ENCODE data around the gene CDH11. TPM values are rescaled to one million over a fixed set of nuclear protein-coding genes. Genes with fewer than 3 reads are reported as not detected.

CDH11 gene
- total and polyA plus RNA-seq, 10 of the 15 experiments (the other 5 are each of a cell fraction or from before 2014, with no cell fraction given): 0.31 to 9.7 (median 0.87) TPM

GRCh38 chr16:64983231-64983630 is 138.6 kb downstream of the CDH11 start:
- WGBS (ENCODE audit: insufficient coverage, insufficient replicate concordance, low lambda C conversion rate, missing lambda C conversion rate): 3% methylated on average over 3 of the region's 3 CpGs
- DNase-seq (ENCODE audit: low read depth, low spot score) (no peak), ATAC-seq (no peak), FAIRE-seq (no peak)
- TF ChIP-seq POLR2A (IDR thresholded peaks at IDR 0.05; ENCODE audit: low read depth, low read length) (no peak), SPI1 (IDR thresholded peaks at IDR 0.05; ENCODE audit: borderline replicate concordance, insufficient read depth, low read depth, low read length) (no peak), MLLT1 (IDR thresholded peaks at IDR 0.05) (no peak), BHLHE40 (IDR thresholded peaks at IDR 0.05; ENCODE audit: borderline replicate concordance in 1 of 2, low read depth in 2 of 2, low read length in 1 of 2) (no peak), RCOR1 (conservative IDR thresholded peaks at IDR 0.05; ENCODE audit: low read depth, low read length) (no peak), RELA (IDR thresholded peaks at IDR 0.05; ENCODE audit: borderline replicate concordance, partially characterized antibody) (no peak), CREB1 (IDR thresholded peaks at IDR 0.05; ENCODE audit: low read depth) (no peak)
- TF ChIP-seq, protein P1, sequence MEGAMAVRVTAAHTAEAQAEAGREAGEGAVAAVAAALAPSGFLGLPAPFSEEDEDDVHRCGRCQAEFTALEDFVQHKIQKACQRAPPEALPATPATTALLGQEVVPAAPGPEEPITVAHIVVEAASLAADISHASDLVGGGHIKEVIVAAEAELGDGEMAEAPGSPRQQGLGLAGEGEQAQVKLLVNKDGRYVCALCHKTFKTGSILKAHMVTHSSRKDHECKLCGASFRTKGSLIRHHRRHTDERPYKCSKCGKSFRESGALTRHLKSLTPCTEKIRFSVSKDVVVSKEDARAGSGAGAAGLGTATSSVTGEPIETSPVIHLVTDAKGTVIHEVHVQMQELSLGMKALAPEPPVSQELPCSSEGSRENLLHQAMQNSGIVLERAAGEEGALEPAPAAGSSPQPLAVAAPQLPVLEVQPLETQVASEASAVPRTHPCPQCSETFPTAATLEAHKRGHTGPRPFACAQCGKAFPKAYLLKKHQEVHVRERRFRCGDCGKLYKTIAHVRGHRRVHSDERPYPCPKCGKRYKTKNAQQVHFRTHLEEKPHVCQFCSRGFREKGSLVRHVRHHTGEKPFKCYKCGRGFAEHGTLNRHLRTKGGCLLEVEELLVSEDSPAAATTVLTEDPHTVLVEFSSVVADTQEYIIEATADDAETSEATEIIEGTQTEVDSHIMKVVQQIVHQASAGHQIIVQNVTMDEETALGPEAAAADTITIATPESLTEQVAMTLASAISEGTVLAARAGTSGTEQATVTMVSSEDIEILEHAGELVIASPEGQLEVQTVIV (IDR thresholded peaks at IDR 0.05; ENCODE audit: borderline replicate concordance, partially characterized antibody): no peak
- TF ChIP-seq, protein P2, sequence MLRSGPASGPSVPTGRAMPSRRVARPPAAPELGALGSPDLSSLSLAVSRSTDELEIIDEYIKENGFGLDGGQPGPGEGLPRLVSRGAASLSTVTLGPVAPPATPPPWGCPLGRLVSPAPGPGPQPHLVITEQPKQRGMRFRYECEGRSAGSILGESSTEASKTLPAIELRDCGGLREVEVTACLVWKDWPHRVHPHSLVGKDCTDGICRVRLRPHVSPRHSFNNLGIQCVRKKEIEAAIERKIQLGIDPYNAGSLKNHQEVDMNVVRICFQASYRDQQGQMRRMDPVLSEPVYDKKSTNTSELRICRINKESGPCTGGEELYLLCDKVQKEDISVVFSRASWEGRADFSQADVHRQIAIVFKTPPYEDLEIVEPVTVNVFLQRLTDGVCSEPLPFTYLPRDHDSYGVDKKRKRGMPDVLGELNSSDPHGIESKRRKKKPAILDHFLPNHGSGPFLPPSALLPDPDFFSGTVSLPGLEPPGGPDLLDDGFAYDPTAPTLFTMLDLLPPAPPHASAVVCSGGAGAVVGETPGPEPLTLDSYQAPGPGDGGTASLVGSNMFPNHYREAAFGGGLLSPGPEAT (IDR thresholded peaks at IDR 0.05; ENCODE audit: low read depth): no peak
- no peaks in the 10 kb centered on the region for H4K20me1 ChIP-seq (ENCODE audit: control insufficient read depth, insufficient read depth)
- no peaks in the 10 kb centered on the region for H3K27me3 ChIP-seq (replicated peaks in 1 of 2; ENCODE audit: control insufficient read depth in 2 of 2, insufficient read depth in 2 of 2, low read length in 1 of 2)
- intact Hi-C loops (cut with micrococcal nuclease; ENCODE audit: unreplicated experiment) (no loop called here), in situ Hi-C loops (cut with MboI) (no loop called here)
- no peak overlapping the region for H2AFZ ChIP-seq (ENCODE audit: control insufficient read depth, low read depth, low read length)
- H3K9me3 ChIP-seq (replicated peaks; ENCODE audit: control insufficient read depth, insufficient read depth, low read length): no peaks in the 10 kb centered on the region
- H3K4me2 ChIP-seq (ENCODE audit: control insufficient read depth, insufficient read depth): no peak overlapping the region
- BruUV-seq (replicated peaks): no TSS peak
- H3K9ac ChIP-seq (ENCODE audit: control insufficient read depth, insufficient read depth, low read length): no peak overlapping the region
- H3K4me1 ChIP-seq (ENCODE audit: control insufficient read depth, insufficient read depth, low read length): no peaks in the 10 kb centered on the region
- H3K79me2 ChIP-seq (ENCODE audit: control insufficient read depth, insufficient read depth, low read length): no peaks in the 10 kb centered on the region
- H3K4me3 ChIP-seq: no peak overlapping the region
- ChIA-PET SMC1A (ENCODE audit: uncharacterized antibody, unreplicated experiment) (interaction anchor here (0.6 to 1.8 kb wide), 8 partner anchors 11 to 825 kb away, joined by 3 to 6 read pairs (median 3); no protein-coding TSS in a partner anchor), RAD21 (ENCODE audit: unreplicated experiment) (interaction anchor here (0.8 to 3.1 kb wide), 5 partner anchors 23 to 235 kb away, joined by 3 to 9 read pairs (median 3); no protein-coding TSS in a partner anchor), POLR2A (no interaction called here), CTCF (interaction anchor here (0.7 to 2.4 kb wide), 11 partner anchors 9 to 237 kb away, joined by 3 to 10 read pairs (median 4); no protein-coding TSS in a partner anchor)
- H3K36me3 ChIP-seq (ENCODE audit: control insufficient read depth in 2 of 2, insufficient read depth in 2 of 2, low read length in 1 of 2): no peaks in the 10 kb centered on the region
- no peak overlapping the region for H3K27ac ChIP-seq (ENCODE audit: control insufficient read depth, insufficient read depth)

All from GM12878 (cell line).